GM12872 (cell line): Measurements from ENCODE around the gene CAMSAP1.

Experiments
- CTCF ChIP-seq: IDR thresholded peaks from 3 replicates; pipeline ENCODE4 v1.5.1; 2011; ENCODE audit warnings: low read depth, mild to moderate bottlenecking, low read length, moderate library complexity; ENCODE audit not compliant: insufficient read depth

CAMSAP1 gene

GRCh38 chr9:135818718-135819475, 88.4 kb downstream of the CAMSAP1 start:
- no peak for TF ChIP-seq CTCF

GRCh38 chr9:135817951-135818717, 89.2 kb downstream of the CAMSAP1 start:
- TF ChIP-seq CTCF = no peak

- TF ChIP-seq CTCF = no peak
Observed at GRCh38 chr9:135816651-135816970, 90.7 kb downstream of the CAMSAP1 start.

- TF ChIP-seq CTCF = no peak
Observed at GRCh38 chr9:135815830-135816650, 91.3 kb downstream of the CAMSAP1 start.

GRCh38 chr9:135815413-135815812, 91.9 kb downstream of the CAMSAP1 start:
- no peak for TF ChIP-seq CTCF

GRCh38 chr9:135814421-135815095, 92.8 kb downstream of the CAMSAP1 start:
- TF ChIP-seq CTCF = no peak

- TF ChIP-seq CTCF = no peak
Observed at GRCh38 chr9:135813671-135814290, 93.6 kb downstream of the CAMSAP1 start.
